RPMI8226 (cell line): ENCODE results near the gene ZNF625.

Source experiments
- DNase-seq: peaks from one replicate; pipeline ENCODE4 v3.0.0-alpha.2; 2015

Gene ZNF625

GRCh38 chr19:12156223-12157058, at the start of gene ZNF625:
TSS of gene ZNF625 (minus strand) at chr19:12156734. CDS start at chr19:12156558, 176 bp downstream.
- no peak for DNase-seq

- no peak for DNase-seq
Measured at GRCh38 chr19:12205296-12205695, 48.8 kb upstream of the ZNF625 start.

GRCh38 chr19:12202250-12202649, 45.7 kb upstream of the ZNF625 start:
- peak; percentile 25 for DNase-seq

- DNase-seq = no peak
Measured at GRCh38 chr19:12199757-12200419, 43.4 kb upstream of the ZNF625 start.

GRCh38 chr19:12198136-12198535, 41.6 kb upstream of the ZNF625 start:
- DNase-seq = no peak

- DNase-seq = no peak
Measured at GRCh38 chr19:12194827-12195731, 38.5 kb upstream of the ZNF625 start.

- no peak for DNase-seq
Measured at GRCh38 chr19:12187625-12188024, 31.1 kb upstream of the ZNF625 start.

- DNase-seq = no peak
Measured at GRCh38 chr19:12180377-12180776, 23.8 kb upstream of the ZNF625 start.

- no peak for DNase-seq
Measured at GRCh38 chr19:12166626-12167025, 10.1 kb upstream of the ZNF625 start.

- DNase-seq = no peak
Measured at GRCh38 chr19:12163826-12164225, 7.3 kb upstream of the ZNF625 start.

GRCh38 chr19:12162882-12163806, 6.6 kb upstream of the ZNF625 start, which contains the start of gene ZNF136:
TSS of gene ZNF136 (plus strand) at chr19:12163096. CDS start at chr19:12163204, 108 bp downstream.
- DNase-seq = peak; percentile 96

- DNase-seq = no peak
Measured at GRCh38 chr19:12162513-12162881, 6.0 kb upstream of the ZNF625 start.

- no peak for DNase-seq
Measured at GRCh38 chr19:12159773-12160414, 3.4 kb upstream of the ZNF625 start.

- DNase-seq = no peak
Measured at GRCh38 chr19:12155324-12155860, 1.1 kb downstream of the ZNF625 start.

GRCh38 chr19:12145348-12145747, 11.2 kb downstream of the ZNF625 start:
- no peak for DNase-seq

- no peak for DNase-seq
Measured at GRCh38 chr19:12141405-12141736, 15.2 kb downstream of the ZNF625 start.

- peak; percentile 91 for DNase-seq
Measured at GRCh38 chr19:12140545-12141404, 15.8 kb downstream of the ZNF625 start.

GRCh38 chr19:12139885-12140544, 16.5 kb downstream of the ZNF625 start, which contains the start of gene ZNF20:
TSS of gene ZNF20 (minus strand) at chr19:12140350. CDS start at chr19:12140182, 168 bp downstream.
- peak; percentile 96 for DNase-seq

GRCh38 chr19:12139269-12139668, 17.3 kb downstream of the ZNF625 start:
- DNase-seq = no peak
